GM12875 (cell line): Measurements from ENCODE around the gene PPDPF.
"Not testable (repeated sequence)": the region's sequence is repeated elsewhere in the genome, so short reads cannot be mapped to it uniquely, and the experiment has no call there.

ENCODE experiments used
- H3K4me3 ChIP-seq: one replicate; pipeline ENCODE4 v1.5.1; 2011; ENCODE audit warnings: low read depth, low read length, control low read depth
- TF ChIP-seq, protein P1 (sequence below): IDR thresholded peaks from 2 replicates; pipeline ENCODE4 v1.5.1; 2011; ENCODE audit warnings: low read depth, mild to moderate bottlenecking, control low read depth, inconsistent platforms, low read length, moderate library complexity, borderline replicate concordance; ENCODE audit not compliant: insufficient read depth

Gene PPDPF

GRCh38 chr20:63568986-63569949 lies 48.7 kb downstream of the PPDPF start:
- H3K4me3 ChIP-seq: no peak overlapping the region
- TF ChIP-seq, protein P1, sequence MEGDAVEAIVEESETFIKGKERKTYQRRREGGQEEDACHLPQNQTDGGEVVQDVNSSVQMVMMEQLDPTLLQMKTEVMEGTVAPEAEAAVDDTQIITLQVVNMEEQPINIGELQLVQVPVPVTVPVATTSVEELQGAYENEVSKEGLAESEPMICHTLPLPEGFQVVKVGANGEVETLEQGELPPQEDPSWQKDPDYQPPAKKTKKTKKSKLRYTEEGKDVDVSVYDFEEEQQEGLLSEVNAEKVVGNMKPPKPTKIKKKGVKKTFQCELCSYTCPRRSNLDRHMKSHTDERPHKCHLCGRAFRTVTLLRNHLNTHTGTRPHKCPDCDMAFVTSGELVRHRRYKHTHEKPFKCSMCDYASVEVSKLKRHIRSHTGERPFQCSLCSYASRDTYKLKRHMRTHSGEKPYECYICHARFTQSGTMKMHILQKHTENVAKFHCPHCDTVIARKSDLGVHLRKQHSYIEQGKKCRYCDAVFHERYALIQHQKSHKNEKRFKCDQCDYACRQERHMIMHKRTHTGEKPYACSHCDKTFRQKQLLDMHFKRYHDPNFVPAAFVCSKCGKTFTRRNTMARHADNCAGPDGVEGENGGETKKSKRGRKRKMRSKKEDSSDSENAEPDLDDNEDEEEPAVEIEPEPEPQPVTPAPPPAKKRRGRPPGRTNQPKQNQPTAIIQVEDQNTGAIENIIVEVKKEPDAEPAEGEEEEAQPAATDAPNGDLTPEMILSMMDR: no peak

GRCh38 chr20:63570281-63571086 lies 49.9 kb downstream of the PPDPF start:
- H3K4me3 ChIP-seq: no peak overlapping the region
- TF ChIP-seq, protein P1: no peak

DNA sequence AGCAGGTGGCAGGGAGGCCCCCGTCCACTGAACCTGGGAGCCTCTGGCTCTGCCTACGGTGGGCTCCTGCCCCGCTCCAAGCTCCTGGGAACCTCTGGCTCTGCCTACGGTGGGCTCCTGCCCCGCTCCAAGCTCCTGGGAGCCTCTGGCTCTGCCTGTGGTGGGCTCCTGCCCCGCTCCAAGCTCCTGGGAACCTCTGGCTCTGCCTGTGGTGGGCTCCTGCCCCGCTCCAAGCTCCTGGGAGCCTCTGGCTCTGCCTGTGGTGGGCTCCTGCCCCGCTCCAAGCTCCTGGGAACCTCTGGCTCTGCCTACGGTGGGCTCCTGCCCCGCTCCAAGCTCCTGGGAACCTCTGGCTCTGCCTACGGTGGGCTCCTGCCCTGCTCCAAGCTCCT lies 50.5 kb downstream of the PPDPF start:
- not testable (repeated sequence) for H3K4me3 ChIP-seq
